Stomach smooth muscle (tissue), 2 donors: ENCODE data around the gene ZNF550.

Experiments
- H3K27ac ChIP-seq: one replicate; pipeline ENCODE4 v1.7.0; 2013; ENCODE audit warnings: mild to moderate bottlenecking, low read length, inconsistent platforms
- H3K27me3 ChIP-seq, 2 donors: one replicate each; pipeline ENCODE4 v1.7.0; 2013; ENCODE audit warnings: low read length in 2 of 2; ENCODE audit not compliant: insufficient read depth in 2 of 2, control insufficient read depth in 1 of 2
- H3K36me3 ChIP-seq, 2 donors: one replicate each; pipeline ENCODE4 v1.7.0; 2013; ENCODE audit warnings: low read length in 2 of 2; ENCODE audit not compliant: control insufficient read depth in 2 of 2, insufficient read depth in 2 of 2
- H3K4me1 ChIP-seq: one replicate; pipeline ENCODE4 v1.7.0; 2013; ENCODE audit warnings: low read length; ENCODE audit not compliant: control insufficient read depth, insufficient read depth
- H3K4me3 ChIP-seq, 2 donors: one replicate each; pipeline ENCODE4 v1.7.0; 2013; ENCODE audit warnings: low read length in 2 of 2
- H3K9ac ChIP-seq, 2 donors: one replicate each; pipeline ENCODE4 v1.7.0; 2013; ENCODE audit warnings: low read length in 2 of 2, mild to moderate bottlenecking in 1 of 2
- H3K9me3 ChIP-seq, 2 donors: one replicate each; pipeline ENCODE4 v1.7.0; 2013; ENCODE audit warnings: low read length in 2 of 2; ENCODE audit not compliant: control insufficient read depth in 2 of 2
- donor health status: healthy.
- donor health status: Pancreatic carcinoma.

The ZNF550 gene

GRCh38 chr19:57572415-57572947 is 12.8 kb upstream of the ZNF550 start:
- Histone ChIP-seq H3K9ac (no peak overlapping the region), H3K27ac (no peak overlapping the region), H3K4me3 (peak overlapping the region in 1 of 2 donors; percentile 41), H3K4me1 (peaks cover under 1% of the 10 kb centered on the region), H3K36me3 (peaks cover 53 to 55% of the 10 kb centered on the region in 2 donors), H3K9me3 (peaks cover 74 to 86% of the 10 kb centered on the region in 2 donors), H3K27me3 (no peaks in the 10 kb centered on the region)

- Histone ChIP-seq H3K9ac (no peak overlapping the region), H3K9me3 (peaks cover 74 to 91% of the 10 kb centered on the region in 2 donors), H3K4me1 (no peaks in the 10 kb centered on the region), H3K27me3 (no peaks in the 10 kb centered on the region), H3K27ac (no peak overlapping the region), H3K36me3 (peaks cover 43 to 48% of the 10 kb centered on the region in 2 donors), H3K4me3 (no peak overlapping the region)
Measured at GRCh38 chr19:57570707-57571106, 11.0 kb upstream of the ZNF550 start.

GRCh38 chr19:57566396-57567265 is 7.0 kb upstream of the ZNF550 start:
- H3K4me1 ChIP-seq: no peaks in the 10 kb centered on the region
- no peaks in the 10 kb centered on the region for H3K27me3 ChIP-seq
- H3K9me3 ChIP-seq: peaks cover 41 to 58% of the 10 kb centered on the region in 2 donors
- peaks cover 2 to 7% of the 10 kb centered on the region in 2 donors for H3K36me3 ChIP-seq
- no peak overlapping the region for H3K9ac ChIP-seq
- H3K27ac ChIP-seq: no peak overlapping the region
- H3K4me3 ChIP-seq: no peak overlapping the region

- no peaks in the 10 kb centered on the region for H3K27me3 ChIP-seq
- H3K27ac ChIP-seq: no peak overlapping the region
- H3K4me1 ChIP-seq: peaks cover 13% of the 10 kb centered on the region
- no peaks in the 10 kb centered on the region for H3K36me3 ChIP-seq
- no peak overlapping the region for H3K4me3 ChIP-seq
- no peak overlapping the region for H3K9ac ChIP-seq
- peaks cover 20 to 32% of the 10 kb centered on the region in 2 donors for H3K9me3 ChIP-seq
Measured at GRCh38 chr19:57563547-57563946, 3.9 kb upstream of the ZNF550 start.

DNA sequence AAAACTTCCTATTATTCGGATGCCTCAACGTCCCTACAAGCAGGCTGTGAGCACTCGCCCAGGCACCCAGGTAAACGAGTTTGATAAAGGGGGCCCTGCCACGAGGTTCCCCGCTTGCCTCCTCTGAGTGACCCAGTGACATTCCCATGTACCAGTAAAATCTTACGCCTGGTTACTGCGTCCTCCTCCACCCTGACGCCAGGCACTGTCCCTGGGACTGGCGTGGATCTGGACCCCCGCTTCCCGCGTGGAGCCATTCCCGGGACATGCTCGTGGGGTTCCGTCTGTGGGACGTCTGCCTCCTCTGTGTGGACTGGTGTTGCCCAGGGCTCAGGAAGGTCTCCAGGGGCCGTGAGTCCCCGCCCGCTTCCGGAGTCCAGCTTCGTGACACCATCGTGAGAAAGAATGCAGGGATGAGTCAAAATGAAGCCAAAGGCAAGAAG is 407 bp upstream of the ZNF550 start:
- Histone ChIP-seq H3K27ac (peak overlapping the region; percentile 18), H3K4me3 (peak overlapping the region; percentile 69 to 98)

DNA sequence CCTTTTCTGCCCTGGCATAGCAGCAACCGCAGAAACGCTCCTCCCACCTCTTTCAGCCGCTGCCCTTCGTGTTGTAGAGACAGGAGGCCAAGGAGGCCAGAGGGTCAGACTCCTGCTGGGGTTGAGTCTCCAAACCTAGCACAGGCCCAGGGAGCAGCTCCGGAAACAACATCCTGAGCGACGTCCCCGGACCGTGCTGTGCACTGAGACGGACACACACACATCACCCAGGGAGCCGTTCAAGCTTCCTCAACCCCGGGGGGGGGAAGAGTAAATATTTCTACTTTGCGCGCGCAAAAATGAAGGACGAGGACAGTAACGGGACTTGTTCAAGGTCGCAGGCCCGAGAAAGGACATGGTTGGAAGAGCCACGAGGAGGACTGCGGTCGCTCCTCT is 657 bp downstream of the ZNF550 start:
- Histone ChIP-seq H3K4me3 (peak overlapping the region; percentile 69 to 98), H3K4me1 (peaks cover 17% of the 10 kb centered on the region), H3K9me3 (peaks cover 4 to 14% of the 10 kb centered on the region in 2 donors), H3K36me3 (peaks cover 18 to 25% of the 10 kb centered on the region in 2 donors), H3K27me3 (no peaks in the 10 kb centered on the region), H3K27ac (no peak overlapping the region), H3K9ac (peak overlapping the region; percentile 53 to 85)

More for the DNA sequence above, 407 bp upstream of the ZNF550 start:
- H3K36me3 ChIP-seq: peaks cover 10 to 15% of the 10 kb centered on the region in 2 donors
- H3K4me1 ChIP-seq: peaks cover 17% of the 10 kb centered on the region
- peaks cover 0 to 7% of the 10 kb centered on the region in 2 donors for H3K9me3 ChIP-seq
- H3K9ac ChIP-seq: peak overlapping the region; percentile 53 to 85
- no peaks in the 10 kb centered on the region for H3K27me3 ChIP-seq

- Histone ChIP-seq H3K9ac (peak overlapping the region; percentile 53 to 85), H3K36me3 (peaks cover 23 to 28% of the 10 kb centered on the region in 2 donors), H3K4me1 (peaks cover 17% of the 10 kb centered on the region), H3K9me3 (peaks cover 4 to 12% of the 10 kb centered on the region in 2 donors), H3K27me3 (no peaks in the 10 kb centered on the region), H3K4me3 (peak overlapping the region; percentile 69 to 98), H3K27ac (no peak overlapping the region)
Measured at GRCh38 chr19:57558525-57558924, 1.1 kb downstream of the ZNF550 start.

DNA sequence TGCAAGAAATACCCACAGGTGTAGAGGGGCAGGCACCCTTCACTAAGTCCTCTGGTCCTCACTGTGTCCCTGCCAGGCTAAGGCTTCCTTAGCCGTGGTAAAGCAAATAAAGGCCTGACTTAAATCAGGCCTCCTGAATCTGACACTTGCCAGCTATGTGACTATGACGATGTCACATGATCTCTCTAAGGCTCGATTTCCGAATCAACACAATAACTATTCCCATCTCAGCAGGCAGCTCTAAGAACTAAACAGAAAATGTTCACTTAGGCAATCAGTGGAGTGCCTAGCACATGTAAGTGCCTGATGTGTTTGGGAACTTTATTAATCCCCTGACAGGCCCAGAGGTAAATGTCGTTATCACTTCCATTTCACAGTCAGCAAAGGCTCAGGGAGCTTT is 2.0 kb downstream of the ZNF550 start:
- H3K9ac ChIP-seq: no peak overlapping the region
- peaks cover 17% of the 10 kb centered on the region for H3K4me1 ChIP-seq
- peaks cover 31 to 34% of the 10 kb centered on the region in 2 donors for H3K36me3 ChIP-seq
- H3K9me3 ChIP-seq: peaks cover 8 to 18% of the 10 kb centered on the region in 2 donors
- H3K27me3 ChIP-seq: no peaks in the 10 kb centered on the region
- peak overlapping the region in 1 of 2 donors; percentile 98 for H3K4me3 ChIP-seq
- H3K27ac ChIP-seq: no peak overlapping the region

GRCh38 chr19:57552432-57552831 is 7.2 kb downstream of the ZNF550 start:
- Histone ChIP-seq H3K4me3 (no peak overlapping the region), H3K9me3 (peaks cover 37 to 51% of the 10 kb centered on the region in 2 donors), H3K4me1 (no peaks in the 10 kb centered on the region), H3K27ac (no peak overlapping the region), H3K27me3 (no peaks in the 10 kb centered on the region), H3K9ac (no peak overlapping the region), H3K36me3 (peaks cover 71 to 80% of the 10 kb centered on the region in 2 donors)

DNA sequence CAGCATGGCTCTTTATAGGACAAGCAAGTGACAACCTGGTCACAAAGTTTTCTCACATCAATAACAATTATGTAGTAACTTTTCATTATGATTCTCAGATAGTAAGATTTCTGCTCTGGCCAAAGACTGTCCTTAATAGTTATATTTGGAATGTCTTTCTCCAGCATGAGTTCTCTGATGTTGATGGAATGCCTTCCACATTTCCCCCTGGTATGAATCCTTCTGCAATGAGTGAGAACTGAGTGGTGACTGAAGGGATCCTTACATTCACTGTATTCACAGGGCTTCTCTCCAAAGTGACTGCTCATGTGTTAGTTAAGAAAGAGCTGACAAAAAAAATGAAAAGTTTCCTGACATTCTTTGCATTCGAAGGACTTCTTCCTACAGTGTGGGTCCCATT is 13.2 kb downstream of the ZNF550 start:
- no peak overlapping the region for H3K9ac ChIP-seq
- H3K36me3 ChIP-seq: peaks cover 67 to 74% of the 10 kb centered on the region in 2 donors
- H3K9me3 ChIP-seq: peaks cover 56 to 72% of the 10 kb centered on the region in 2 donors
- H3K4me3 ChIP-seq: peak overlapping the region in 1 of 2 donors; percentile 49
- H3K27ac ChIP-seq: no peak overlapping the region
- H3K4me1 ChIP-seq: no peaks in the 10 kb centered on the region
- no peaks in the 10 kb centered on the region for H3K27me3 ChIP-seq
